K562 (cell line): ENCODE results near the gene PYM1. TPM values are rescaled to one million over a fixed set of nuclear protein-coding genes. Genes with fewer than 3 reads are reported as not detected.

ENCODE experiments used
- ATAC-seq: fragments of 200-7000 bp; cut with Tn5 transposase; 3 replicates; pipeline ENCODE4 v1.9.1; 2020; ENCODE audit warnings: moderate library complexity
- BruUV-seq: library from RNA; stranded (reverse); fragments of 400-500 nt; replicated peaks from 2 replicates; lab custom pipeline; 2021; lab: Mats Ljungman, UMichigan
- CTCF ChIA-PET: fragments of 300-600 bp; formaldehyde crosslinking; extraction: SDS; loops from one replicate; lab custom pipeline; 2021; ENCODE audit warnings: low intra/inter-chr PET ratio; lab: Yijun Ruan, JAX
- POLR2A ChIA-PET: fragments of 300-600, 350-650 bp; sonication (Branson Sonifier 250); formaldehyde crosslinking; extraction: SDS; loops from one replicate; lab custom pipeline; 2021; ENCODE audit warnings: antibody characterized with exemption, inconsistent platforms; lab: Yijun Ruan, JAX
- DNase-seq, 4 experiments: peaks; one replicate each; pipeline versions ENCODE4 v3.0.0 to v3.0.0-alpha.2; 2011 to 2018; ENCODE audit warnings: low spot score in 3 of 4, mixed read lengths in 3 of 4; ENCODE audit errors: extremely low read depth in 1 of 4
- FAIRE-seq: peaks from 2 replicates; lab custom pipeline; 2011; peaks lifted over from hg19 to GRCh38; lab: Jason Lieb, UNC
- H2AFZ ChIP-seq: 2 replicates; pipeline ENCODE4 v1.6.0; 2011; ENCODE audit warnings: low read depth, low read length, control low read depth, inconsistent platforms
- H3K27ac ChIP-seq: fragments of 200-600 bp; 3 replicates; pipeline ENCODE4 v1.8.0; 2011; ENCODE audit warnings: low read depth, mild to moderate bottlenecking, control low read depth, inconsistent platforms, low read length, moderate library complexity, mixed read lengths; ENCODE audit errors: extremely low read depth
- H3K27me3 ChIP-seq, 2 experiments: fragments of 300-600 bp in 1 of 2; 2 replicates in 1 of 2; 3 replicates in 1 of 2; pipeline versions ENCODE4 v1.6.0 to v1.8.0; 2011; ENCODE audit warnings: inconsistent platforms in 2 of 2, low read length in 2 of 2, mild to moderate bottlenecking in 1 of 2, mixed read lengths in 1 of 2, moderate library complexity in 1 of 2; ENCODE audit not compliant: control insufficient read depth in 2 of 2, insufficient read depth in 2 of 2
- H3K36me3 ChIP-seq: fragments of 300-600 bp; 3 replicates; pipeline ENCODE4 v1.8.0; 2011; ENCODE audit warnings: mild to moderate bottlenecking, low read length, inconsistent platforms; ENCODE audit not compliant: control insufficient read depth, insufficient read depth
- H3K4me1 ChIP-seq, 2 experiments: fragments of 200-600 bp in 1 of 2; replicated peaks in 1 of 2; 2 replicates in 1 of 2; 3 replicates in 1 of 2; pipeline versions ENCODE4 v1.5.1 to v1.8.0; 2011; ENCODE audit warnings: inconsistent platforms in 2 of 2, low read length in 2 of 2, mild to moderate bottlenecking in 1 of 2, mixed read lengths in 1 of 2, moderate library complexity in 1 of 2; ENCODE audit not compliant: control insufficient read depth in 2 of 2, insufficient read depth in 2 of 2
- H3K4me2 ChIP-seq: 2 replicates; pipeline ENCODE4 v1.6.1; 2011; ENCODE audit warnings: low read length, control low read depth, inconsistent platforms, mixed read lengths; ENCODE audit not compliant: insufficient read depth
- H3K4me3 ChIP-seq: fragments of 200-600 bp; sonication (generic), shearing (Covaris generic); 2 replicates; pipeline ENCODE4 v1.5.1; 2016; ENCODE audit warnings: control low read depth, inconsistent platforms
- H3K79me2 ChIP-seq: fragments of 200-600 bp; 3 replicates; pipeline ENCODE4 v1.8.0; 2011; ENCODE audit warnings: low read length, inconsistent platforms; ENCODE audit not compliant: control insufficient read depth, insufficient read depth
- H3K9ac ChIP-seq, 2 experiments: 2 replicates each; pipeline versions ENCODE4 v1.6.0 to v1.6.1; 2011; ENCODE audit warnings: low read depth in 2 of 2, low read length in 2 of 2, control low read depth in 1 of 2, inconsistent platforms in 1 of 2, mild to moderate bottlenecking in 1 of 2, mixed read lengths in 1 of 2; ENCODE audit not compliant: insufficient read depth in 1 of 2
- H3K9me1 ChIP-seq: one replicate; pipeline ENCODE4 v1.6.0; 2011; ENCODE audit warnings: inconsistent platforms, mild to moderate bottlenecking, low read length, moderate library complexity; ENCODE audit not compliant: control insufficient read depth, insufficient read depth
- H3K9me3 ChIP-seq: replicated peaks from 2 replicates; pipeline ENCODE4 v1.5.1; 2011; ENCODE audit warnings: low read depth, low read length, inconsistent platforms; ENCODE audit not compliant: control insufficient read depth, insufficient read depth
- H4K20me1 ChIP-seq: replicated peaks from 2 replicates; pipeline ENCODE4 v1.6.1; 2011; ENCODE audit warnings: low read length, inconsistent platforms, mixed read lengths; ENCODE audit not compliant: control insufficient read depth, insufficient read depth
- ARID1B ChIP-seq: fragments of 450-650 bp; IDR thresholded peaks from 2 replicates; pipeline ENCODE4 v1.6.1; 2016; ENCODE audit warnings: antibody characterized with exemption, mild to moderate bottlenecking, inconsistent platforms
- CBFA2T2 ChIP-seq: fragments of 450-650 bp; conservative IDR thresholded peaks from 2 replicates; pipeline ENCODE4 v1.6.1; 2017; ENCODE audit warnings: mild to moderate bottlenecking
- CBFA2T3 ChIP-seq: fragments of 450-650 bp; IDR thresholded peaks from 2 replicates; pipeline ENCODE4 v1.6.1; 2017
- EP300 ChIP-seq: IDR thresholded peaks from 2 replicates; pipeline ENCODE4 v1.6.1; 2012; ENCODE audit warnings: low read length, improper control_type of control experiment
- GABPB2 ChIP-seq: fragments of 250-450 bp; sonication (Bioruptor Pico); conservative IDR thresholded peaks from 2 replicates; pipeline ENCODE4 v1.5.1; 2021; ENCODE audit warnings: mild to moderate bottlenecking
- HBP1 ChIP-seq: fragments of 450-650 bp; formaldehyde crosslinking; IDR thresholded peaks from 2 replicates; pipeline ENCODE4 v1.4.0; 2022; ENCODE audit warnings: missing genetic modification characterization
- HINFP ChIP-seq: fragments of 450-650 bp; conservative IDR thresholded peaks from 2 replicates; pipeline ENCODE4 v1.6.1; 2016; ENCODE audit warnings: missing genetic modification characterization, low read depth, mild to moderate bottlenecking, control low read depth, missing compliant biosample characterization
- MEIS2 ChIP-seq: fragments of 450-650 bp; IDR thresholded peaks from 2 replicates; pipeline ENCODE4 v1.6.1; 2014; ENCODE audit warnings: mild to moderate bottlenecking; ENCODE audit not compliant: partially characterized antibody
- PBX2 ChIP-seq, 2 experiments: IDR thresholded peaks in 1 of 2; conservative IDR thresholded peaks in 1 of 2; 2 replicates each; pipeline ENCODE4 v1.6.1; 2016; ENCODE audit warnings: low read depth in 2 of 2, mild to moderate bottlenecking in 1 of 2, missing compliant biosample characterization in 1 of 2, missing genetic modification characterization in 1 of 2, moderate library complexity in 1 of 2
- RCOR1 ChIP-seq, 2 experiments: IDR thresholded peaks; 2 replicates each; pipeline ENCODE4 v1.6.1; 2012; ENCODE audit warnings: low read depth in 2 of 2, low read length in 2 of 2, borderline replicate concordance in 1 of 2, improper control_type of control experiment in 1 of 2
- TAL1 ChIP-seq: fragments of 450-650 bp; IDR thresholded peaks from 2 replicates; pipeline ENCODE4 v1.6.1; 2016; ENCODE audit warnings: mild to moderate bottlenecking
- TCF3 ChIP-seq: sonication (generic); formaldehyde crosslinking; IDR thresholded peaks from 2 replicates; pipeline ENCODE4 v1.4.0; 2020; ENCODE audit warnings: mild to moderate bottlenecking, missing genetic modification reagents
- TEAD4 ChIP-seq, 2 experiments: sonication (generic) in 1 of 2; formaldehyde crosslinking in 1 of 2; IDR thresholded peaks; 2 replicates each; pipeline versions ENCODE4 v1.6.1 to v1.8.0; 2012 to 2022; ENCODE audit warnings: borderline replicate concordance in 1 of 2, inconsistent platforms in 1 of 2, low read length in 1 of 2, mild to moderate bottlenecking in 1 of 2, missing genetic modification reagents in 1 of 2
- ZC3H8 ChIP-seq: fragments of 450-650 bp; IDR thresholded peaks from 2 replicates; pipeline ENCODE4 v1.6.1; 2017
- ZNF316 ChIP-seq: fragments of 450-650 bp; IDR thresholded peaks from 2 replicates; pipeline ENCODE4 v1.6.1; 2016
- ZNF76 ChIP-seq: fragments of 250-450 bp; sonication (Bioruptor Pico); IDR thresholded peaks from 2 replicates; pipeline ENCODE4 v1.4.0; 2020; ENCODE audit warnings: mild to moderate bottlenecking, moderate library complexity, borderline replicate concordance
- WGBS: fragments of 100-300 bp; shearing (Covaris generic); methylation state at CpG from one replicate; pipeline ENCODE4 v1.1.6; 2016; ENCODE audit warnings: low coverage, mixed read lengths; ENCODE audit not compliant: insufficient coverage; ENCODE audit errors: missing lambda C conversion rate; 5-methylcytosine and 5-hydroxymethylcytosine counted together
- in situ Hi-C: fragments of 300-500 bp; cut with MboI; formaldehyde crosslinking; loops from 4 replicates; pipeline ENCODE4 v1.15.0; 2018; ENCODE audit warnings: inconsistent platforms, mixed read lengths
- intact Hi-C: fragments of 100-400 bp; cut with micrococcal nuclease; formaldehyde crosslinking; loops from 2 replicates; pipeline ENCODE4 v1.14.2; 2022
- polyA plus RNA-seq, 8 experiments: library from polyadenylated mRNA; depleted of rRNA in 4 of 8; stranded (reverse) in 5 of 8; unstranded in 3 of 8; fragments of >200 nt; fragmentation: Nextera tagmentation in 2 of 8; fragmentation: Illumina TruSeq in 1 of 8; extraction: Ambion mirVana in 2 of 8; extraction: Trizol in 1 of 8; gene quantifications; 2 replicates each; pipeline versions ENCODE4 v1.2.1 to v1.2.3, GENCODE V29; 2011 to 2014; ENCODE audit warnings: inconsistent platforms in 1 of 8, missing spikeins in 1 of 8
- total RNA-seq, 7 experiments: library from RNA; depleted of rRNA in 6 of 7; stranded (reverse); fragments of >200 nt in 6 of 7; fragmentation: Illumina TruSeq in 2 of 7; extraction: Trizol in 2 of 7; gene quantifications; 2 replicates each; pipeline versions ENCODE4 v1.2.1 to v1.2.3, GENCODE V29; 2011 to 2021; ENCODE audit warnings: low replicate concordance in 1 of 7

Gene PYM1
- total and polyA plus RNA-seq, 9 of the 15 experiments (the other 6 are each of a cell fraction or from before 2014, with no cell fraction given): 29.0 to 51.3 (median 34.1) TPM

- Histone ChIP-seq H3K27ac (no peak overlapping the region), H3K9ac (no peak overlapping the region), H2AFZ (no peak overlapping the region), H3K79me2 (no peaks in the 10 kb centered on the region), H3K9me1 (no peaks in the 10 kb centered on the region), H3K36me3 (no peaks in the 10 kb centered on the region), H4K20me1 (no peaks in the 10 kb centered on the region), H3K9me3 (no peaks in the 10 kb centered on the region), H3K4me2 (no peak overlapping the region), H3K4me1 (peaks cover 7 to 8% of the 10 kb centered on the region in 2 experiments; a peak in 3 of 5 replicates), H3K27me3 (no peaks in the 10 kb centered on the region; a peak in 1 of 5 replicates), H3K4me3 (no peak overlapping the region)
- intact Hi-C loops (no loop called here), in situ Hi-C loops (loop anchor here (5.0 kb wide), 1 partner anchor 205 kb away; no protein-coding TSS in a partner anchor)
- ATAC-seq (no peak), DNase-seq (no peak), FAIRE-seq (no peak)
- CTCF ChIA-PET: no interaction called here
- WGBS: 13% methylated on average over 1 of the region's 1 CpG
- POLR2A ChIA-PET: interaction anchor here (0.6 to 1.3 kb wide), 5 partner anchors 11 to 125 kb away, joined by 3 read pairs; partner anchors contain the start of genes ORMDL2, RAB5B and SARNP
- BruUV-seq: no TSS peak
- TF ChIP-seq CBFA2T2 (peak; percentile 28; the same call in 1 of the 2 replicates), CBFA2T3 (peak; percentile 64), ZNF316 (no peak), TAL1 (peak; percentile 71), TEAD4 (IDR thresholded peaks at IDR 0.05; ENCODE audit: low read length) (peak; percentile 43; the same call in 1 of the 2 replicates), TEAD4 (CRISPR knock-in tag; IDR thresholded peaks at IDR 0.05; ENCODE audit: borderline replicate concordance) (no peak), TCF3 (CRISPR knock-in tag) (peak; percentile 46), ZNF76 (CRISPR knock-in tag) (no peak), HBP1 (CRISPR knock-in tag) (no peak), ZC3H8 (no peak), HINFP (tag) (no peak), ARID1B (peak; percentile 48; the same call in 1 of the 2 replicates), MEIS2 (peak; percentile 49), EP300 (peak; percentile 69; the same call in 1 of the 2 replicates), RCOR1 (IDR thresholded peaks at IDR 0.05; ENCODE audit: borderline replicate concordance in 1 of 2, low read depth in 2 of 2, low read length in 2 of 2) (peak in 1 of 2 experiments; percentile 76; a peak in 2 of 4 replicates), PBX2 (CRISPR knock-in tag; IDR thresholded peaks at IDR 0.05; ENCODE audit: low read depth) (no peak), PBX2 (tag; conservative IDR thresholded peaks at IDR 0.05; ENCODE audit: low read depth) (peak; percentile 66), GABPB2 (no peak)
These were observed 15.0 kb upstream of the PYM1 start for GRCh38 chr12:55942577-55943136.
